ENCODE data around the gene ERVK3-1. TPM values are rescaled to one million over a fixed set of nuclear protein-coding genes. Genes with fewer than 3 reads are reported as not detected.
A peak's percentile ranks its signal among the peaks of the same experiment; 100 is the strongest.
"Not testable (repeated sequence)": the region's sequence is repeated elsewhere in the genome, so short reads cannot be mapped to it uniquely, and the experiment has no call there.

Gene ERVK3-1
- total and polyA plus RNA-seq, 2 experiments from 2014 or later = 62.8 to 92.4 TPM

- Histone ChIP-seq H3K9me3 (ENCODE audit: low read depth) (no peaks in the 10 kb centered on the region), H3K4me3 (peak overlapping the region; percentile 87), H3K27ac (peak overlapping the region; percentile 20), H3K4me1 (ENCODE audit: low read depth) (no peaks in the 10 kb centered on the region), H3K27me3 (no peaks in the 10 kb centered on the region), H3K36me3 (peaks cover 16% of the 10 kb centered on the region)
- no peak for DNase-seq (ENCODE audit: low read depth in 1 of 2, low spot score in 1 of 2)
- TF ChIP-seq, protein P1, sequence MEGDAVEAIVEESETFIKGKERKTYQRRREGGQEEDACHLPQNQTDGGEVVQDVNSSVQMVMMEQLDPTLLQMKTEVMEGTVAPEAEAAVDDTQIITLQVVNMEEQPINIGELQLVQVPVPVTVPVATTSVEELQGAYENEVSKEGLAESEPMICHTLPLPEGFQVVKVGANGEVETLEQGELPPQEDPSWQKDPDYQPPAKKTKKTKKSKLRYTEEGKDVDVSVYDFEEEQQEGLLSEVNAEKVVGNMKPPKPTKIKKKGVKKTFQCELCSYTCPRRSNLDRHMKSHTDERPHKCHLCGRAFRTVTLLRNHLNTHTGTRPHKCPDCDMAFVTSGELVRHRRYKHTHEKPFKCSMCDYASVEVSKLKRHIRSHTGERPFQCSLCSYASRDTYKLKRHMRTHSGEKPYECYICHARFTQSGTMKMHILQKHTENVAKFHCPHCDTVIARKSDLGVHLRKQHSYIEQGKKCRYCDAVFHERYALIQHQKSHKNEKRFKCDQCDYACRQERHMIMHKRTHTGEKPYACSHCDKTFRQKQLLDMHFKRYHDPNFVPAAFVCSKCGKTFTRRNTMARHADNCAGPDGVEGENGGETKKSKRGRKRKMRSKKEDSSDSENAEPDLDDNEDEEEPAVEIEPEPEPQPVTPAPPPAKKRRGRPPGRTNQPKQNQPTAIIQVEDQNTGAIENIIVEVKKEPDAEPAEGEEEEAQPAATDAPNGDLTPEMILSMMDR (IDR thresholded peaks at IDR 0.05; ENCODE audit: low read depth, low read length) = no peak
These were observed 471 bp upstream of the ERVK3-1 start for GRCh38 chr19:58304748-58305064.

DNA sequence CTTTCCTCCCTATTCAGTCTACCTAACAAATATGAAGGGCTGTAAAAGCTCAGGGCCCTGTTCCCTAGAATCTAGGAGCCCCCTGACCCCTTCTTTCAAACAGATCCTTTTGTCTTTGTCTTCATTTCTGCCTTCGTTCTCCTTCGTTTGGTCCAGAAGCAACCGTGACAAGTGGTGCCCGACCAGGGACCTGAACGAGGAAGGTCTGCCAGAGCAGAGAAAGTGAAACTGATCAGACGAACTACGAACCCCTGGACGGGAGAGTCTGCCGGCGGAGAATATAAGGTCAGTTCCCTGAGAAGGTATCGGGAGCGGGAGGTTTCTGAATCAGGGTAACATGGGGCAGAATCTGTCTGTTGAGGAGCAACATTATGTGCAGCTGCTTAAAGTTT is 751 bp downstream of the ERVK3-1 start:
- no peak for DNase-seq (ENCODE audit: low read depth in 1 of 2, low spot score in 1 of 2)
- H3K4me3 ChIP-seq = peak overlapping the region; percentile 87
- H3K27ac ChIP-seq = peak overlapping the region; percentile 78
- H3K36me3 ChIP-seq = peaks cover 11% of the 10 kb centered on the region
- H3K27me3 ChIP-seq = no peaks in the 10 kb centered on the region
- no peaks in the 10 kb centered on the region for H3K4me1 ChIP-seq (ENCODE audit: low read depth)
- H3K9me3 ChIP-seq (ENCODE audit: low read depth) = no peaks in the 10 kb centered on the region
- TF ChIP-seq, protein P1 (IDR thresholded peaks at IDR 0.05; ENCODE audit: low read depth, low read length) = no peak

- Histone ChIP-seq H3K27ac (no peak overlapping the region), H3K4me1 (ENCODE audit: low read depth) (no peaks in the 10 kb centered on the region), H3K27me3 (no peaks in the 10 kb centered on the region), H3K9me3 (ENCODE audit: low read depth) (no peaks in the 10 kb centered on the region), H3K36me3 (peaks cover 13% of the 10 kb centered on the region), H3K4me3 (no peak overlapping the region)
- no peak for DNase-seq (ENCODE audit: low read depth in 1 of 2, low spot score in 1 of 2)
- TF ChIP-seq, protein P1 (IDR thresholded peaks at IDR 0.05; ENCODE audit: low read depth, low read length) = no peak
These were observed 2.6 kb downstream of the ERVK3-1 start for GRCh38 chr19:58307736-58308135.

DNA sequence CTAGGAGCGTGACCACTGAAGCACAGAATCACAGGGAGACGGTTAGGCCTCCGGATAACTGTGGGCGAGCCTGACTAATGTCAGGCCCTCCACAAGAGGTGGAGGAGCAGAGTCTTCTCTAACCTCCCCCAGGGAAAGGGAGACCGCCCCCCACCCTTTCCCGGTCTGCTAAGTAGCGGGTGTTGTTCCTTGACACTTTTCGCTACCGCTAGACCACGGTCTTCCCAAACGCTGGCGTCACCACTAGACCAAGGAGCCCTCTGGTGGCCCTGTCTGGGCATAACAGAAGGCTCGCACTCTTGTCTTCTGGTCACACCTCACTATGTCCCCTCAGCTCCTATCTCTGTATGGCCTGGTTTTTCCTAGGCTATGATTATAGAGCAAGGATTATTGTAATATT is 5.5 kb downstream of the ERVK3-1 start:
- not testable (repeated sequence) for H3K4me1 ChIP-seq (ENCODE audit: low read depth); H3K27ac ChIP-seq; H3K27me3 ChIP-seq; H3K9me3 ChIP-seq (ENCODE audit: low read depth); H3K4me3 ChIP-seq
- H3K36me3 ChIP-seq = peaks cover 27% of the 10 kb centered on the region
- TF ChIP-seq, protein P1 (IDR thresholded peaks at IDR 0.05; ENCODE audit: low read depth, low read length) = peak; percentile 39
- DNase-seq (ENCODE audit: low read depth in 1 of 2, low spot score in 1 of 2) = peak; percentile 42 to 54

- TF ChIP-seq, protein P1 (IDR thresholded peaks at IDR 0.05; ENCODE audit: low read depth, low read length) = no peak
- no peaks in the 10 kb centered on the region for H3K4me1 ChIP-seq (ENCODE audit: low read depth)
- H3K36me3 ChIP-seq = peaks cover 27% of the 10 kb centered on the region
- H3K27me3 ChIP-seq = no peaks in the 10 kb centered on the region
- H3K9me3 ChIP-seq (ENCODE audit: low read depth) = no peaks in the 10 kb centered on the region
- no peak for DNase-seq (ENCODE audit: low read depth in 1 of 2, low spot score in 1 of 2)
- no peak overlapping the region for H3K4me3 ChIP-seq
- H3K27ac ChIP-seq = no peak overlapping the region
These were observed 6.2 kb downstream of the ERVK3-1 start for GRCh38 chr19:58311345-58311865.

GRCh38 chr19:58315580-58315979 is 10.4 kb downstream of the ERVK3-1 start:
- no peak for DNase-seq (ENCODE audit: low read depth in 1 of 2, low spot score in 1 of 2)
- Histone ChIP-seq H3K27ac (no peak overlapping the region), H3K9me3 (ENCODE audit: low read depth) (no peaks in the 10 kb centered on the region), H3K4me1 (ENCODE audit: low read depth) (no peaks in the 10 kb centered on the region), H3K4me3 (no peak overlapping the region), H3K27me3 (no peaks in the 10 kb centered on the region), H3K36me3 (peaks cover 20% of the 10 kb centered on the region)
- TF ChIP-seq, protein P1 (IDR thresholded peaks at IDR 0.05; ENCODE audit: low read depth, low read length) = no peak
